Right cardiac atrium (tissue), 5 donors: ENCODE measurements around the gene RFC5. TPM values are rescaled to one million over a fixed set of nuclear protein-coding genes. Genes with fewer than 3 reads are reported as not detected.
"Not testable (repeated sequence)": the region's sequence is repeated elsewhere in the genome, so short reads cannot be mapped to it uniquely, and the experiment has no call there.

Experiments
- ATAC-seq, 2 donors: fragments of 200-7000 bp; cut with Tn5 transposase; one replicate each; pipeline versions ENCODE4 v1.8.0 to v1.9.1; 2020; ENCODE audit warnings: moderate library complexity in 2 of 2, mild to moderate bottlenecking in 1 of 2
- DNase-seq, 3 donors: peaks; one replicate each; pipeline ENCODE4 v3.0.0-alpha.2; 2020
- H3K27ac ChIP-seq: one replicate; pipeline ENCODE4 v1.5.1; 2013; ENCODE audit warnings: mild to moderate bottlenecking, low read length, control low read depth, moderate library complexity
- H3K27me3 ChIP-seq: one replicate; pipeline ENCODE4 v1.6.1; 2013; ENCODE audit not compliant: control insufficient read depth, insufficient read depth
- H3K4me1 ChIP-seq: one replicate; pipeline ENCODE4 v1.6.1; 2013; ENCODE audit warnings: low read length; ENCODE audit not compliant: control insufficient read depth, insufficient read depth
- H3K4me3 ChIP-seq: one replicate; pipeline ENCODE4 v1.5.1; 2013; ENCODE audit warnings: low read length, control low read depth
- H3K9me3 ChIP-seq: one replicate; pipeline ENCODE4 v1.6.1; 2013; ENCODE audit warnings: low read length; ENCODE audit not compliant: control insufficient read depth
- WGBS: extraction: QIAGEN DNeasy Blood & Tissue Kit; methylation state at CpG from one replicate; pipeline ENCODE4 v1.1.7; 2013; 5-methylcytosine and 5-hydroxymethylcytosine counted together
- intact Hi-C, 4 donors: fragments of 100-400 bp; cut with DNase I; formaldehyde crosslinking; loops; one replicate each; pipeline versions ENCODE4 v1.11.0 to v1.14.0; 2022 to 2023
- polyA plus RNA-seq: library from polyadenylated mRNA; stranded (reverse); fragments of 200-250 nt; gene quantifications from one replicate; pipeline ENCODE4 v1.2.3, GENCODE V29; 2013
- total RNA-seq, 4 donors: library from RNA; stranded (reverse); fragmentation: NEBNext Ultra II Directional; extraction: Animal tissue kit (Norgen Biotek cat#: 25700); gene quantifications; one replicate each; pipeline ENCODE4 v1.2.1, GENCODE V29; 2021
- donor health status: healthy with polysubstance abuse.
- donor health status: DM: no; HTN: yes; CAD: no.
- donor health status: DM: no; HTN: no; CAD: no.
- donor health status: DM: no; HTN: yes; CAD: no; lungs with severe emphysema.
- donor health status: DM: yes; HTN: yes; CAD: no.

The RFC5 gene
- total and polyA plus RNA-seq, 5 donors, result 4.3 to 7.9 (median 5.0) TPM

DNA sequence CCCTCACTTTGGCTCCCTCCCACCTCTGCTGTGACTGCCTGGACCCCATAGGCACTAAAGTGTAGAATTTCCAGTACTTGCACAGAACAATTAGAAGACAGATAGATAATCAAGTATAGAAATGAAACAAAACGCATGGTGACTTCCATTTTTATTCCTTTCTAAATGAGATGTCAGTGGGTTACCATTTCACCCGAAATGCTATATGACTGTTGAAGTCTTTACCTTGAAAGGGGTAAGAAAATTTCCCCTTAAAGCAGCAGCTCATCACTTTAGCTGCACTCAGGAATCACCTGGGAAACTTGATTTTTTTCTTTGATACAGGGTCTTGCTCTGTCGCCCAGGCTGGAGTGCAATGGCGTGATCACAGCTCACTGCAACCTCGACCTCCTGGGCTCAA lies 35.2 kb upstream of the RFC5 start:
- intact Hi-C loops, result no loop called here
- Histone ChIP-seq H3K4me3 (no peak overlapping the region), H3K27ac (no peak overlapping the region), H3K4me1 (no peaks in the 10 kb centered on the region), H3K9me3 (no peaks in the 10 kb centered on the region), H3K27me3 (no peaks in the 10 kb centered on the region)
- ATAC-seq (no peak), DNase-seq (no peak)
- 68% methylated on average over 5 of the region's 5 CpGs for WGBS

- Histone ChIP-seq H3K4me3 (no peak overlapping the region), H3K4me1 (no peaks in the 10 kb centered on the region), H3K27ac (no peak overlapping the region), H3K27me3 (no peaks in the 10 kb centered on the region), H3K9me3 (no peaks in the 10 kb centered on the region)
- no peak for ATAC-seq
- DNase-seq, result no peak
- intact Hi-C loops, result no loop called here
- WGBS, result 83% methylated on average over 2 of the region's 2 CpGs
Observed at GRCh38 chr12:117985182-117985581, 31.3 kb upstream of the RFC5 start.

DNA sequence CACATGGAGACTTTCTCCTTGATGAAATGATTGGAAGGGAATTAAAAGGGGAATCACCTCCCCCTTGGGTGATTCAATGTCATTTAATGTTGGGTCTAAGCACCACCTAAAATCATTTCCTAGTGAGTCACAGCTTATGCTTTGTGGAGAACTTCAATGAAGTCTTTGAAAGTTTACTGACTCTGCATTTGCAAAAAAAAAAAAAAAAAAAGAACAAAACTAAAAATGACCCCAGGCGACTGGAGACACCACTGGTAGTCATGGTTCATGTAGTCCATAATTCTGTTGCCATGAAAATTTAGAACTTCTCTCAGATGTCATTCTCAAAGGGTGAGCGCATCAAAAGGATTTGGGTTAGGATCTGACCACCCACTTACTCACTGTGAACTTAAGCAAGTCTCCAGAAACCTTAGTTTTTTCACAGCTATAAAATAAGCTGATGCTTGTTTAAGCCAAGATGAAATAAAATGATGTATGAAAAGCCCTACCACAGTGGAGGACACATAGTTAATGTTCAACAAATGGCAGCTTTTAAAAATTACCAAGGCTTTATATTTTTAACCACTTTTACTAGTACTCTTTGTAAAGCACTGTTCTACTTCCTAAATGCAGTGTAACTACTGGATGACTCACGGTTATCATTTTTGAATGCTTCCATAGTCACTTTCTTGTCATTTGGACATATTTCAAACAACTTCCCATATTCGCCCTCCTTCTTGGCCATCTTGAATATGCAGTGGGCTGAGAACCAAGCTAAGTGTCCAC lies 29.6 kb upstream of the RFC5 start:
- H3K27me3 ChIP-seq, result no peaks in the 10 kb centered on the region
- ATAC-seq (no peak), DNase-seq (no peak)
- H3K27ac ChIP-seq, result no peak overlapping the region
- no peak overlapping the region for H3K4me3 ChIP-seq
- H3K4me1 ChIP-seq, result no peaks in the 10 kb centered on the region
- no peaks in the 10 kb centered on the region for H3K9me3 ChIP-seq
- 75% methylated on average over 4 of the region's 4 CpGs for WGBS
- intact Hi-C loops, result no loop called here

DNA sequence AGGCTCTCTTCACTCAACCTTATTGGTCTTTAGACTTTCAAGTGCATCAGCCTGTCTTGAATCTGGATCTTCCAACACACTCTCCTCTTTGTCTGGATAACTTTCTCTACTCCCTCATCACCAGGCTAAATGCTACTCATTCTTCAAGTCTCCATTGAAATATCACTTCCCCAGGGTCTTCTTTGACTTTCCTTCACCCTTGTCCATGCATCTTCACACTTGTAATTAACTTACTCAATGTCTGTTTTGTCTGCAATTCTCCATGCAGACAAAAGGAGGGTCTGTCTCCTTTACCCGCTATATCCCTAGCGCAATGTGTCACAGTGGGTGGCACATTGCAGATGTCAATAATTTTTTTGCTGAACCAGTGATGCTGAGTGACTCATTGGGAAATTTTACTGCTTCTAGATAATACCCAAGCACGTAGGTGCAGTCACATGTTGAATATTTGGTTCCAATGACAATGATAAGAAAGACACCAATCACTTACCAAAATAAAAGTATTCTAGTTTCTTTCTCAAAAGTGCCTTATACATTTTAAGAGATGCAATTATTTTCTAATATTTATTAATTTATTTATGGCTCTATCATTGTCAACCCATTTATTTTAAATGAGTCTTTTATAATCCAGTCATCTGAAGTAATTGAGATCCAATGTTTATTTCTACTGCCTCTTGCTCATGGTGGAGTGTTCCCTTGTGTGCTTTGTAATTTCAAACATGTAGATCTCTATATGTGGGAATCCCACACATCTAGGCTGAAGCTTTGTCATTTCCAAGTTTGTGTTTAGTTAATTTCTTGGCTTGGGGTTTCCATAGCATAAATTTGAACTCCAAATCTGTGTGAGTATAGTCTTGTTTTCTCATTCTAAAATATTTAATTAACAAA lies 21.7 kb upstream of the RFC5 start:
- Histone ChIP-seq H3K9me3 (no peaks in the 10 kb centered on the region), H3K4me1 (no peaks in the 10 kb centered on the region), H3K27ac (no peak overlapping the region), H3K27me3 (no peaks in the 10 kb centered on the region), H3K4me3 (no peak overlapping the region)
- no peak for ATAC-seq
- DNase-seq, result no peak
- intact Hi-C loops, result no loop called here
- 71% methylated on average over 3 of the region's 3 CpGs for WGBS

GRCh38 chr12:117998719-117999118 lies 17.8 kb upstream of the RFC5 start:
- Histone ChIP-seq H3K27me3 (no peaks in the 10 kb centered on the region), H3K27ac (no peak overlapping the region), H3K4me3 (no peak overlapping the region), H3K4me1 (no peaks in the 10 kb centered on the region), H3K9me3 (no peaks in the 10 kb centered on the region)
- intact Hi-C loops, result no loop called here
- DNase-seq, result no peak
- 88% methylated on average over 2 of the region's 2 CpGs for WGBS
- ATAC-seq, result no peak

GRCh38 chr12:117999806-118000205 lies 16.7 kb upstream of the RFC5 start:
- H3K4me3 ChIP-seq, intact Hi-C loops, DNase-seq, H3K27ac ChIP-seq, H3K9me3 ChIP-seq, H3K4me1 ChIP-seq, H3K27me3 ChIP-seq, ATAC-seq: not testable (repeated sequence)
- 59% methylated on average over 2 of the region's 2 CpGs for WGBS

DNA sequence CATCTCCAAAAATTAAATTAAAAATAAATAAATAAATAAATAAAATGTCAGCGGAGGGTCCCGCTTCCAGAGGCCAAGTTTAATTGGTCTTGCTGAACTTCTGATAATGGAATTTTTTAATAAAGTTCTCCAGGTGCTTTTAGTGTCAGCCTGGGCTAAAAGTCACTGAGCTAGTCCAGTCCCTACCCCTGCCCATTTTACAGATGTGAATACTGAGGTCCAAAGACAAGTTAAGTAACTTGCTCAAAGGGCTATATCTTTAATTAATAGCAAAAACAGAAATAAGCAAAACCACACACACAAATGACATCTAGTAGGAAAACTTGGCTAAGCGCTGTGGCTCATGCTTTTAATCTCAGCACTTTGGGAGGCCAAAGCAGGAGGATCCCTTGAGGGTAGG lies 5.6 kb upstream of the RFC5 start:
- no peaks in the 10 kb centered on the region for H3K9me3 ChIP-seq
- intact Hi-C loops, result loop anchor here in 1 of 4 donors (10.0 kb wide), 1 partner anchor 136 kb away; no protein-coding TSS in a partner anchor
- no peak overlapping the region for H3K27ac ChIP-seq
- H3K27me3 ChIP-seq, result no peaks in the 10 kb centered on the region
- no peaks in the 10 kb centered on the region for H3K4me1 ChIP-seq
- DNase-seq (no peak), ATAC-seq (no peak)
- H3K4me3 ChIP-seq, result no peak overlapping the region
- WGBS, result 95% methylated on average over 3 of the region's 3 CpGs

- intact Hi-C loops, result loop anchor here in 1 of 4 donors (10.0 kb wide), 1 partner anchor 137 kb away; no protein-coding TSS in a partner anchor
- no peak overlapping the region for H3K4me3 ChIP-seq
- DNase-seq (no peak), ATAC-seq (no peak)
- H3K27me3 ChIP-seq, result no peaks in the 10 kb centered on the region
- no peaks in the 10 kb centered on the region for H3K9me3 ChIP-seq
- no peak overlapping the region for H3K27ac ChIP-seq
- no peaks in the 10 kb centered on the region for H3K4me1 ChIP-seq
- WGBS, result 99% methylated on average over 3 of the region's 3 CpGs
Observed at GRCh38 chr12:118011377-118011776, 5.1 kb upstream of the RFC5 start.

DNA sequence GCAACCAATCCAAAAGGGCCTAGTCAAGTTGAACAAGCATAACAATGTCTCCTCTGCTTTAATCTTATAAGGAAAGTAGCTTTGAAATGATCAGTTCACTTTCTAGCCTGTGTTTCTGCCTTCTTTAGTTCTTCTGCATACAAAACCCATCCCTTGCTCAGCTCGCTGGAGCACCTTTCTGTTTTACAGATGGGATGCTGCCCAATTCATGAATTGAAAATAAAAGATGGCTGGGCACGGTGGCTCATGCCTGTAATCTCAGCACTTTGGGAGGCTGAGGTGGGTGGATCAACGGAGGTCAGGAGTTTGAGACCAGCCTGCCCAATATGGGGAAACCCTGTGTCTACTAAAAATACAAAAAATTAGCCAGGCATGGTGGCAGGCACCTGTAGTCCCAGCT lies 4.5 kb upstream of the RFC5 start:
- Histone ChIP-seq H3K9me3 (no peaks in the 10 kb centered on the region), H3K4me3 (no peak overlapping the region), H3K27me3 (no peaks in the 10 kb centered on the region), H3K27ac (no peak overlapping the region), H3K4me1 (no peaks in the 10 kb centered on the region)
- WGBS, result 89% methylated on average over 3 of the region's 3 CpGs
- intact Hi-C loops, result loop anchor here in 1 of 4 donors (10.0 kb wide), 1 partner anchor 137 kb away; no protein-coding TSS in a partner anchor
- ATAC-seq, result no peak
- DNase-seq, result no peak

DNA sequence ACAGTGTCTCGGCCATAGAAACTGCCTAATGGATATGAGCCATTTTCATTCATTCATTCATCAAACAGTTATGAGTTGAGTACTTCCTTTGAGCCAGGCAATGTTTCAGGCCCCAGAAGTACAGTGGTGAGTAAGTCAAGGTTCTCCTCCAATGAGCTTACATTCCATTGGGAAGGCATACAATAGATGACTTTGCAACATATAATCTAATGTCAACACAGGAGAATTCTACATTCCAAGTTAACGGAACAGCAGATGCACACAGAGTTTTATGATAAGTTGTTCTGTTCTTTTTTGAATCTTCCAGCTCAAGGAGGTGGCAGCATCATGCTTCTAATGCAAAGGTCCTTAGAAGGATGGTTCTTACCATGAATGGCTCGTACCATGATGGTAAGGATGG lies 3.2 kb upstream of the RFC5 start:
- 80% methylated on average over 3 of the region's 3 CpGs for WGBS
- no peak overlapping the region for H3K4me3 ChIP-seq
- no peaks in the 10 kb centered on the region for H3K27me3 ChIP-seq
- no peak for DNase-seq
- ATAC-seq, result no peak
- no peak overlapping the region for H3K27ac ChIP-seq
- intact Hi-C loops, result loop anchor here in 1 of 4 donors (10.0 kb wide), 1 partner anchor 138 kb away; no protein-coding TSS in a partner anchor
- no peaks in the 10 kb centered on the region for H3K9me3 ChIP-seq
- H3K4me1 ChIP-seq, result no peaks in the 10 kb centered on the region

GRCh38 chr12:118015306-118015705 lies 1.2 kb upstream of the RFC5 start:
- DNase-seq (no peak), ATAC-seq (no peak)
- intact Hi-C loops, result loop anchor here in 1 of 4 donors (10.0 kb wide), 1 partner anchor 141 kb away; no protein-coding TSS in a partner anchor
- Histone ChIP-seq H3K4me3 (no peak overlapping the region), H3K27ac (no peak overlapping the region), H3K9me3 (no peaks in the 10 kb centered on the region), H3K27me3 (no peaks in the 10 kb centered on the region), H3K4me1 (no peaks in the 10 kb centered on the region)
- WGBS, result 89% methylated on average over 2 of the region's 2 CpGs
